Measurements from ENCODE around the gene UFD1. TPM values are rescaled to one million over a fixed set of nuclear protein-coding genes. Genes with fewer than 3 reads are reported as not detected.

The UFD1 gene
- polyA plus RNA-seq, 1 experiment = 135 TPM

DNA sequence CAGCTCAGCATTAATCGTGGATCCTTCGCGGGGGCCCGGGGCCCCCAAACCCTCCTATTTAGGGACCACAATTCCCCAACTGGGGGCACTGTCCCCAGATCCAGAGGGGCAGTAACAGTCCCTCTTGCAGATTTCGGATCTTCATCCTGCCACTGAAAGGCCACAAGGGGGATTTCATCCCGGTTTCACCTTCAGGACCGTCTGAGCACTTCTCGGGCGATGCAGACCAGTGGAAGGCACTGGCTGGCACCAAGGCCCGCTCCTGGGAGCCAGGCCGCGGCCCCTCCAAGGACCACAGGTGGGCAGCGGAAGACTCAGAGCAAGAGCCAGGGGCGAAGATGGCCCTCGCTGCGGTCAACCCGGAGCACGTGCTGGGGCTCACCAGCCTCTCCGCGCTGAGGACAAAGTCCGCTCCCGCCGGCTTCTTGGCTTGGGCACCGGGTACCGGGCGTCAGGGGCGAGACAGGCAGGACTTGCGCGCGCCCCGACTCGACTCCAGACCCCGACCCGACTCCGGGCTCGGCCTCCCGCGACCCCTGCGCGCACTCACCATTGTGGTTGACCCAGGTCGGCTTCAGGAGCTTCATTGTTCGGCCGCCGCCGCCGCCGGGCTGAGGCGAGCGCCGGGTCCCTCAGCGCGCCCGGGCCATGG, 48.0 kb downstream of the UFD1 start:
- Histone ChIP-seq H3K36me3 (ENCODE audit: control insufficient read depth, insufficient read depth, low read length) (peaks cover 8% of the 10 kb centered on the region; the same call in 1 of the 2 replicates), H3K4me3 (ENCODE audit: low read depth, low read length) (peak overlapping the region; percentile 86), H3K27me3 (ENCODE audit: control insufficient read depth, insufficient read depth, low read length) (no peaks in the 10 kb centered on the region)
- POLR2A ChIA-PET = interaction anchor here (0.5 kb wide), 1 partner anchor 252 kb away, joined by 3 read pairs; no protein-coding TSS in a partner anchor
- CTCF ChIA-PET = interaction anchor here (0.6 to 1.4 kb wide), 2 partner anchors 44 to 199 kb away, joined by 3 read pairs; no protein-coding TSS in a partner anchor
- DNase-seq (ENCODE audit: low read depth) = no peak
- TF ChIP-seq, protein P1, sequence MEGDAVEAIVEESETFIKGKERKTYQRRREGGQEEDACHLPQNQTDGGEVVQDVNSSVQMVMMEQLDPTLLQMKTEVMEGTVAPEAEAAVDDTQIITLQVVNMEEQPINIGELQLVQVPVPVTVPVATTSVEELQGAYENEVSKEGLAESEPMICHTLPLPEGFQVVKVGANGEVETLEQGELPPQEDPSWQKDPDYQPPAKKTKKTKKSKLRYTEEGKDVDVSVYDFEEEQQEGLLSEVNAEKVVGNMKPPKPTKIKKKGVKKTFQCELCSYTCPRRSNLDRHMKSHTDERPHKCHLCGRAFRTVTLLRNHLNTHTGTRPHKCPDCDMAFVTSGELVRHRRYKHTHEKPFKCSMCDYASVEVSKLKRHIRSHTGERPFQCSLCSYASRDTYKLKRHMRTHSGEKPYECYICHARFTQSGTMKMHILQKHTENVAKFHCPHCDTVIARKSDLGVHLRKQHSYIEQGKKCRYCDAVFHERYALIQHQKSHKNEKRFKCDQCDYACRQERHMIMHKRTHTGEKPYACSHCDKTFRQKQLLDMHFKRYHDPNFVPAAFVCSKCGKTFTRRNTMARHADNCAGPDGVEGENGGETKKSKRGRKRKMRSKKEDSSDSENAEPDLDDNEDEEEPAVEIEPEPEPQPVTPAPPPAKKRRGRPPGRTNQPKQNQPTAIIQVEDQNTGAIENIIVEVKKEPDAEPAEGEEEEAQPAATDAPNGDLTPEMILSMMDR (IDR thresholded peaks at IDR 0.05; ENCODE audit: insufficient read depth, low read depth, low read length) = peak; percentile 25

- DNase-seq (ENCODE audit: low read depth) = no peak
- TF ChIP-seq, protein P1 (IDR thresholded peaks at IDR 0.05; ENCODE audit: insufficient read depth, low read depth, low read length) = no peak
- POLR2A ChIA-PET = interaction anchor here (0.5 kb wide), 1 partner anchor 251 kb away, joined by 3 read pairs; no protein-coding TSS in a partner anchor
Measured at GRCh38 chr22:19429950-19430889, 48.8 kb downstream of the UFD1 start.

DNA sequence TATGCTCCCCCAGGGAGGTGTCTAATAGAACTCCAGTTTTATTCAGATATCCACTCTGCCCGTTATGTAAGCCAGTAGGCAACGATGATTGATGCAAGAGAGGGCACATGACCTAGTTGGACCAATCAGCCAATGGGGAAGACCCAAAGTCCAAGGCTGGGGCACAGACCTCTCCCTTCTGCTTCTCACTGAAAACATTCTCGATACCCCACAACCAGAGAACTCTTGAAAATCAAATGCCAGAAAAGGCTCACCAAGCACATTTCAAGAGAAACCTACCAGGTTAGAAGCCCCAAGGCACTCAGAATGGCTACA, 54.9 kb downstream of the UFD1 start:
- TF ChIP-seq, protein P1 (IDR thresholded peaks at IDR 0.05; ENCODE audit: insufficient read depth, low read depth, low read length) = no peak
- no peak for DNase-seq (ENCODE audit: low read depth)
- ChIA-PET POLR2A (no interaction called here), CTCF (no interaction called here)
- Histone ChIP-seq H3K36me3 (ENCODE audit: control insufficient read depth, insufficient read depth, low read length) (no peaks in the 10 kb centered on the region), H3K4me3 (ENCODE audit: low read depth, low read length) (no peak overlapping the region), H3K27me3 (ENCODE audit: control insufficient read depth, insufficient read depth, low read length) (no peaks in the 10 kb centered on the region)

More at GRCh38 chr22:19429950-19430889, 48.8 kb downstream of the UFD1 start:
- Histone ChIP-seq H3K4me3 (ENCODE audit: low read depth, low read length) (peak overlapping the region; percentile 86), H3K27me3 (ENCODE audit: control insufficient read depth, insufficient read depth, low read length) (no peaks in the 10 kb centered on the region), H3K36me3 (ENCODE audit: control insufficient read depth, insufficient read depth, low read length) (peaks cover 3% of the 10 kb centered on the region; the same call in 1 of the 2 replicates)
- CTCF ChIA-PET = interaction anchor here (0.6 kb wide), 1 partner anchor 44 kb away, joined by 3 read pairs; no protein-coding TSS in a partner anchor

DNA sequence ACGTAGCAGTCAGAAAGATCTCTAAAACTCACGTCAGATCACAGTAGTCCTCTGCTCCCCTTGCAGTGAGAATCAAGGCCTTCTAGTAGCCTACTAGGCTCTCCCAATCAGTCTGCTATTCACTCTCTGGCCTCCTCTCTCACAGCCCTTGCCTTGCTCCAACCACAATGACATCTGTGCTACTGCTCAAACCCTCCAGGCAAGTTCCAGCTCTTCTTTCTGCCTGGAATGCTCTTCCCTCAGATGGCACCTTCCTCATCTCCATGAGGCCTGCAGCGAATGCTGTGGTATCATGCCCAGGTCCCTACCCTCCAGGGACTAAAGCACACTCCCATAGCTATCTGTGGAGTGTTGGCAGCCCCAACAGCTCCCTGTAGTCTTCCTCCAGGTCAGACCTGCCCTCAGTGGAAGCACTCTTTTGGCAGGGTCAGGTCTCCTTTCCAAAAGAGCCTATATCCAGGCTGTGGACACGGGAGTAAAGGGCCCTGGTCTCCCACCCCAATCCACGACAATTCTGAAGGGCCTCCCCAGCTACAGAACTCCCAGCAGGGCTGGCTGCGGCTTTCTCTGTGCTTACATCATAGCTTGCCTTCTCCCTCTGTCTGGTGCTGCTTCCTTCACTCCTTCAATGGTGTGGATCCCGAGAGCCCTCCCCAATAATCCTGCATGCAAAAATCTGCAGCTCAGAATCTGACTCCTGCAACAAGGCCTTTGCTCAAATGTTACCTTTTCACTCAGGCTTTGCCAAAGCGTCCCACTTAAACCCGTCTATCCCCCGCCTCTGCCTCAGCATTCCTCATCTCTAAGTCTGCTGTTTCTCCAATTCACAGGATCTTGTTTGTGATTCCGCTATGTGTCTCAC, 56.3 kb downstream of the UFD1 start:
- CTCF ChIA-PET = interaction anchor here (0.9 kb wide), 1 partner anchor 243 kb away, joined by 3 read pairs; no protein-coding TSS in a partner anchor
- TF ChIP-seq, protein P1 (IDR thresholded peaks at IDR 0.05; ENCODE audit: insufficient read depth, low read depth, low read length) = no peak
- DNase-seq (ENCODE audit: low read depth) = no peak
- H3K36me3 ChIP-seq (ENCODE audit: control insufficient read depth, insufficient read depth, low read length) = no peaks in the 10 kb centered on the region
- POLR2A ChIA-PET = interaction anchor here (0.6 kb wide), 2 partner anchors 8 to 123 kb away, joined by 3 to 4 read pairs; no protein-coding TSS in a partner anchor
- no peaks in the 10 kb centered on the region for H3K27me3 ChIP-seq (ENCODE audit: control insufficient read depth, insufficient read depth, low read length)
- H3K4me3 ChIP-seq (ENCODE audit: low read depth, low read length) = no peak overlapping the region
